D721Med (cell line): ENCODE results near the gene OLA1.

Experiments used
- DNase-seq: peaks from one replicate; pipeline ENCODE4 v3.0.0; 2011; ENCODE audit warnings: low spot score; ENCODE audit not compliant: insufficient read length
- FAIRE-seq: peaks from 2 replicates; lab custom pipeline; 2011; peaks lifted over from hg19 to GRCh38; lab: Jason Lieb, UNC
- CTCF ChIP-seq: IDR thresholded peaks from 2 replicates; pipeline ENCODE4 v1.5.1; 2012; ENCODE audit warnings: mild to moderate bottlenecking, control low read depth; ENCODE audit not compliant: insufficient read depth; ENCODE audit errors: missing control alignments

Gene OLA1

DNA sequence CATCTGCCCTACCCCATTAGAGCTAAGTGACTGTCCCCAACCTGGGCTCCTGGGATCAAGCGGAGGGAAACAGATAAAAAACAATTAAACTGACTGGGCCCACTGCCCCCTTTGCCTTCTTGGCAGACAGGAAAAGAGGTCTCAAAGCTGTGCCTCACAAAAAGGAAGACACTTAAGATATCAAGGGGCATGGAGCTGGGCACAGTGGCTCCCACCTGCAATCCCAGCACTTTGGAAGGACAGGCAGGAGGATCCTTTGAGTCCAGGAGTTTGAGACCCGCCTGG, 208.0 kb downstream of the OLA1 start:
- FAIRE-seq (no peak), DNase-seq (no peak)
- TF ChIP-seq CTCF: no peak

DNA sequence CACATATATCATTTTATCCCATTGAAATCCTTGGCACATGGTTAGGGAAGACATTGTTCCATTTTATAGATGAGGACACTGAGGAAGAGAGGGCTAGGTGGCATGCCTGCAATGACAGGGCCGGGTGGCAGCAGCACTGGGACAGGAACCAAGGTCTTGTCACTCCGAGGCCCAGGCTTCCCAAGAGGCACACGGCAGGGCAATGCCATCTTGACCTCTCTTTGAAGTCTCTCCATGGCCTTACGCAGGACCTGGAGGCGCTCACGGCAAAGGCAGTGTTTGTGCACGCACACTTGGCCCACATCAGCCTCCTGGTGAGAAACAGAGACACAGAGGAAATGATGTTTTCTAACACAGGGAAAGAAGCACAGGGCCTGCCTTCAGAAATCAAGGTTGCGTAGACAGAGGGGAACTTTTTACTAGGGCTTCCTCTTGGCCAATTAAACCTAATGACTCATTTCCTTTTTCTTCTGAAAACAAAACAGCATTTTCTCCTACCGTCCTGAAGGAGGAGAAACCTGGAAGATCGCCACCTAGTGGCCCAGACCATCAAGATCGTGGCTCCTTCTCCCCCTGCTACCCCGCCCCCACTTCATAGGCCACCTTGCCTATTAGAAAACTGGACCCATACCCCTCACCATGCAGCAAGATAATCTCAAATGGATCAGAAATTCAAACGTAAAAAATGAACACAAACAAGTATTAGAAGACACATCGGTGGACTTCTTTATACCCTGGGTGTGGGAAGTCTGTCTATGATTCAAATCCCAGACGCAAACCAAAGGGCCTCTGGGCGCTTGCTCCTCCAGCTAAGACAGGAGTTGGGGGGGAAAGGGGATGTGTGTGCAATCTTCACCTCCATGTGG, 208.5 kb downstream of the OLA1 start:
- peak; percentile 75 for TF ChIP-seq CTCF
- FAIRE-seq (no peak), DNase-seq (no peak)

DNA sequence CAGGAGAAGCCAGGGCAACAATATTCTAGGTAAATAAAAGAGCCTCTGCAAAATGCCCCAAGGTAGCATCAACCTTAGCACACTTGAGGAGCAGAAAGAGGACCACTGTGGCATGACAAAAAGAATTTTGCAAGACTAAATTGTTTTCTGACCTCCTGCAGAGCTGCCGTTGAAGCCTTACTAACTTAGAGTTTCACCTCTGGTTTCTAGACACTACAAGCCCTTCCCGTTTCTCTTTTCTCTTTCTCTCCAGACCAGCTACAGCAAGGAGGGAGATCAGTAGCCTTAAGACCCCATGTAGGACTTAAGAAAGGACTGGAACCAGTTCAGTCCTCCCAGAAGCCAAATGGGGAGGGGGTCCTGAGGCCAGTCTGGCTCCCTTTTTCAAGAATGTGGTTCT, 209.9 kb downstream of the OLA1 start:
- TF ChIP-seq CTCF: no peak
- DNase-seq (no peak), FAIRE-seq (no peak)

DNA sequence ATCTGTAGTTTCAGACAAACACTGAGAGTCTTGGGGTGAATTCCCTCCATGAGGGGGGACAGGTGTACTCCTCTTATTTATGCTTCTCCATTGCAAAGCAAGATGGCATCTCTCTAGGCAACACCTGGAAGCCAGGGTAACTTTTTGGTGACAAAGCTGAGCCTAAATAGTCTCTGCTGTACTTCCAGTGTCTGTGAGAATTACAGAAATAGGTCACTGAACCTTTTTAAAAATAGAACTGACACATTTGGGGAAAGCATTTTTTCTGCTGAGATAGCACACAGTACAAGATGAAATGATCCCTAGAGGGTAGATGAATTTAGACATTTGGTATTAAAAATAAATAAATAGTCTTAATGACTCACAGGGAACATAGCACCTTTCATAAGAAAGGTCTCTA, 211.5 kb downstream of the OLA1 start:
- FAIRE-seq (no peak), DNase-seq (no peak)
- no peak for TF ChIP-seq CTCF

- FAIRE-seq: no peak
- DNase-seq: no peak
These were observed 212.2 kb downstream of the OLA1 start for GRCh38 chr2:174035981-174036742.

DNA sequence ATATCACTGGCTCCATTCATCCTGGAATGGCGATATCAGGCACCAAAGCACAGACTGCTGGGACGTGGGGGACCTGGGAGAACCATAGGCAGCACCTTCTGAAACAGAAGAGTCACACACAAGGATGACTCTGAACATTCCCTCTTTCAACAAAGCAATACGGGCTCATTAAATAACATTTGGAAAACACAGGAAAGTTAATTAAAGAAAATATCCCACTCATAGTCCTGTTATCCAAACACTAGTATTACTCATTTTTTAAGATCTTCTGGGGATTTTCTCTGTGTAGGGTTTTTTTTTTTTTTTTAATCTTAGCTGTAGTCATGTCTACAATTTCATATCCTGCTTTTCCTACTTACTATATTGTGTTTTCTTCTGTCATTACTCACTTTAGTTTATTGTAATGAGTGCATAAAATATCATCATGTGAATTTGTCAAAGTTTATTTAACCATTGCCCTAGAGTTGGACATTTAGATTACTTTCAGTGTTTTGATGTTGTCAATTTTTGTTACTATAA, 213.2 kb downstream of the OLA1 start:
- no peak for TF ChIP-seq CTCF
- no peak for FAIRE-seq

More at GRCh38 chr2:174035981-174036742, 212.2 kb downstream of the OLA1 start:
- TF ChIP-seq CTCF: no peak

More for the DNA sequence above, 213.2 kb downstream of the OLA1 start:
- DNase-seq: no peak
